Astrocyte (in vitro differentiated cells and primary cell): ENCODE measurements around the gene SEMA4D. TPM values are rescaled to one million over a fixed set of nuclear protein-coding genes. Genes with fewer than 3 reads are reported as not detected.

Source experiments
- DNase-seq: peaks from one replicate; pipeline ENCODE4 v3.0.0-alpha.2; 2010; ENCODE audit warnings: low read depth
- FAIRE-seq: peaks from 2 replicates; lab custom pipeline; 2011; peaks lifted over from hg19 to GRCh38; lab: Jason Lieb, UNC
- H2AFZ ChIP-seq: 2 replicates; pipeline ENCODE4 v1.6.0; 2012; ENCODE audit warnings: low read depth, low read length, inconsistent platforms
- H3K27ac ChIP-seq: 2 replicates; pipeline ENCODE4 v1.5.1; 2011; ENCODE audit warnings: low read depth, low read length, inconsistent platforms
- H3K27me3 ChIP-seq: 2 replicates; pipeline ENCODE4 v1.6.0; 2011; ENCODE audit warnings: low read length, inconsistent platforms; ENCODE audit not compliant: insufficient read depth
- H3K36me3 ChIP-seq: 2 replicates; pipeline ENCODE4 v1.5.1; 2011; ENCODE audit warnings: low read length, inconsistent platforms; ENCODE audit not compliant: insufficient read depth
- H3K4me1 ChIP-seq: 2 replicates; pipeline ENCODE4 v1.5.1; 2011; ENCODE audit warnings: low read length, inconsistent platforms; ENCODE audit not compliant: insufficient read depth
- H3K4me2 ChIP-seq: 2 replicates; pipeline ENCODE4 v1.6.0; 2012; ENCODE audit warnings: low read length, inconsistent platforms
- H3K4me3 ChIP-seq: 2 replicates; pipeline ENCODE4 v1.5.1; 2011; ENCODE audit warnings: low read depth, mild to moderate bottlenecking, low read length, inconsistent platforms; ENCODE audit not compliant: insufficient read depth
- H3K79me2 ChIP-seq: 2 replicates; pipeline ENCODE4 v1.6.0; 2012; ENCODE audit warnings: mild to moderate bottlenecking, low read length, inconsistent platforms; ENCODE audit not compliant: insufficient read depth
- H3K9ac ChIP-seq: 2 replicates; pipeline ENCODE4 v1.6.0; 2012; ENCODE audit warnings: mild to moderate bottlenecking, low read length, inconsistent platforms
- H3K9me3 ChIP-seq: 2 replicates; pipeline ENCODE4 v1.5.1; 2012; ENCODE audit warnings: low read depth, mild to moderate bottlenecking, low read length, inconsistent platforms; ENCODE audit not compliant: insufficient read depth
- H4K20me1 ChIP-seq: 2 replicates; pipeline ENCODE4 v1.6.0; 2012; ENCODE audit warnings: low read length, inconsistent platforms; ENCODE audit not compliant: insufficient read depth
- H3K27ac Mint-ChIP-seq: one replicate; pipeline ENCODE4 v1.8.0; 2021; ENCODE audit warnings: mild to moderate bottlenecking, mixed read lengths; ENCODE audit not compliant: unreplicated experiment
- H3K27me3 Mint-ChIP-seq: one replicate; pipeline ENCODE4 v1.8.0; 2021; ENCODE audit warnings: low read depth, mixed read lengths; ENCODE audit not compliant: unreplicated experiment
- H3K36me3 Mint-ChIP-seq: one replicate; pipeline ENCODE4 v1.8.0; 2021; ENCODE audit warnings: low read depth, mixed read lengths; ENCODE audit not compliant: unreplicated experiment
- H3K4me1 Mint-ChIP-seq: one replicate; pipeline ENCODE4 v1.8.0; 2021; ENCODE audit warnings: low read depth, mixed read lengths; ENCODE audit not compliant: unreplicated experiment
- H3K4me3 Mint-ChIP-seq: one replicate; pipeline ENCODE4 v1.8.0; 2021; ENCODE audit warnings: mild to moderate bottlenecking, moderate library complexity, mixed read lengths; ENCODE audit not compliant: unreplicated experiment
- H3K9me3 Mint-ChIP-seq: one replicate; pipeline ENCODE4 v1.8.0; 2021; ENCODE audit warnings: mild to moderate bottlenecking, mixed read lengths; ENCODE audit not compliant: unreplicated experiment
- CTCF ChIP-seq: IDR thresholded peaks from 2 replicates; pipeline ENCODE4 v1.5.1; 2011; ENCODE audit warnings: low read depth, mild to moderate bottlenecking, inconsistent platforms, low read length, moderate library complexity; ENCODE audit not compliant: insufficient read depth
- EZH2 ChIP-seq: IDR thresholded peaks from 2 replicates; pipeline ENCODE4 v1.6.1; 2012; ENCODE audit warnings: mild to moderate bottlenecking, low read length, inconsistent platforms; ENCODE audit not compliant: insufficient read depth
- total RNA-seq: library from RNA; stranded (reverse); gene quantifications from 2 replicates; pipeline ENCODE4 v1.2.1, GENCODE V29; 2021

SEMA4D gene
- total RNA-seq, 1 donor from 2014 or later, result 6.2 TPM

DNA sequence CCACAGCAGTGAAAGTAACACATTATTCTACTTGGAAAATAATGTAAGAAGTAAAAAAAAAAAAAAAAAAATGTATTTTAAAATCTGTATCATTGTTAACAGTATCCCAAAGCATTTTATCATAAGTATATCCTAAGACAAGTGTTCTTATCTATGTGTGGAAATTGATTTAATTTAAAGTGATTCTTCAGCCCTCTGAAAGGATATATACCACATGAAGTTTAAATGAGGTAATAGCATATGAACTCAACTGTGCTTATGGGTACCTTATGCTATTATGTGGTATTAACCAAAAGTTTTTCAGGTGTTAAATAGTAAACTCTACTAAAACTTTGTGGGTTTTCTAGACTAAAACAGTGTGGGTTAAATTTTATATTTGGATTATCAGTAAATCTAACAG, 182.4 kb downstream of the SEMA4D start:
- no peak overlapping the region for H3K4me3 Mint-ChIP-seq
- H3K36me3 Mint-ChIP-seq, result peaks cover 4% of the 10 kb centered on the region
- Histone ChIP-seq H3K9ac (no peak overlapping the region), H2AFZ (no peak overlapping the region), H3K79me2 (peaks cover 81% of the 10 kb centered on the region), H3K27me3 (no peaks in the 10 kb centered on the region), H3K4me2 (no peak overlapping the region), H3K4me3 (no peak overlapping the region), H3K36me3 (peaks cover 23% of the 10 kb centered on the region), H3K4me1 (peaks cover 31% of the 10 kb centered on the region), H3K9me3 (no peaks in the 10 kb centered on the region), H4K20me1 (peaks cover 24% of the 10 kb centered on the region), H3K27ac (no peak overlapping the region)
- DNase-seq (no peak), FAIRE-seq (no peak)
- TF ChIP-seq CTCF (no peak), EZH2 (no peak)
- no peaks in the 10 kb centered on the region for H3K9me3 Mint-ChIP-seq
- no peaks in the 10 kb centered on the region for H3K27me3 Mint-ChIP-seq
- H3K27ac Mint-ChIP-seq, result no peak overlapping the region
- H3K4me1 Mint-ChIP-seq, result peaks cover 25% of the 10 kb centered on the region

- Histone ChIP-seq H3K4me1 (peaks cover 34% of the 10 kb centered on the region), H4K20me1 (peaks cover 24% of the 10 kb centered on the region), H3K4me2 (peak overlapping the region; percentile 95), H3K36me3 (peaks cover 23% of the 10 kb centered on the region), H3K9me3 (no peaks in the 10 kb centered on the region), H3K4me3 (peak overlapping the region; percentile 99), H3K27ac (peak overlapping the region; percentile 1), H3K9ac (peak overlapping the region; percentile 97), H3K27me3 (no peaks in the 10 kb centered on the region), H2AFZ (no peak overlapping the region), H3K79me2 (peaks cover 79% of the 10 kb centered on the region)
- H3K27ac Mint-ChIP-seq, result peak overlapping the region; percentile 4
- peaks cover 4% of the 10 kb centered on the region for H3K36me3 Mint-ChIP-seq
- H3K27me3 Mint-ChIP-seq, result no peaks in the 10 kb centered on the region
- FAIRE-seq, result no peak
- H3K9me3 Mint-ChIP-seq, result no peaks in the 10 kb centered on the region
- TF ChIP-seq CTCF, result no peak
- no peak for TF ChIP-seq EZH2
- DNase-seq, result no peak
- H3K4me3 Mint-ChIP-seq, result no peak overlapping the region
- H3K4me1 Mint-ChIP-seq, result peaks cover 27% of the 10 kb centered on the region
Observed at GRCh38 chr9:89314955-89315354, 183.0 kb downstream of the SEMA4D start.

- H3K36me3 ChIP-seq, result peaks cover 23% of the 10 kb centered on the region
- Mint-ChIP-seq H3K36me3 (peaks cover 4% of the 10 kb centered on the region), H3K9me3 (no peaks in the 10 kb centered on the region), H3K4me3 (peak overlapping the region; percentile 90), H3K27ac (no peak overlapping the region), H3K27me3 (no peaks in the 10 kb centered on the region), H3K4me1 (peaks cover 25% of the 10 kb centered on the region)
- peak overlapping the region; percentile 97 for H3K9ac ChIP-seq
- peaks cover 24% of the 10 kb centered on the region for H4K20me1 ChIP-seq
- TF ChIP-seq CTCF (no peak), EZH2 (no peak)
- peak overlapping the region; percentile 1 for H3K27ac ChIP-seq
- peak overlapping the region; percentile 95 for H3K4me2 ChIP-seq
- no peak overlapping the region for H2AFZ ChIP-seq
- H3K4me1 ChIP-seq, result peaks cover 30% of the 10 kb centered on the region
- no peaks in the 10 kb centered on the region for H3K27me3 ChIP-seq
- H3K9me3 ChIP-seq, result no peaks in the 10 kb centered on the region
- peak overlapping the region; percentile 99 for H3K4me3 ChIP-seq
- DNase-seq, result peak; percentile 29
- FAIRE-seq, result no peak
- H3K79me2 ChIP-seq, result peaks cover 74% of the 10 kb centered on the region
Observed at GRCh38 chr9:89313842-89314241, 184.1 kb downstream of the SEMA4D start.
